GM12872 (cell line): ENCODE results near the gene MARCHF2.

Source experiments
- TF ChIP-seq, protein P1 (sequence below): IDR thresholded peaks from 3 replicates; pipeline ENCODE4 v1.5.1; 2011; ENCODE audit warnings: low read depth, mild to moderate bottlenecking, low read length, moderate library complexity; ENCODE audit not compliant: insufficient read depth

MARCHF2 gene

DNA sequence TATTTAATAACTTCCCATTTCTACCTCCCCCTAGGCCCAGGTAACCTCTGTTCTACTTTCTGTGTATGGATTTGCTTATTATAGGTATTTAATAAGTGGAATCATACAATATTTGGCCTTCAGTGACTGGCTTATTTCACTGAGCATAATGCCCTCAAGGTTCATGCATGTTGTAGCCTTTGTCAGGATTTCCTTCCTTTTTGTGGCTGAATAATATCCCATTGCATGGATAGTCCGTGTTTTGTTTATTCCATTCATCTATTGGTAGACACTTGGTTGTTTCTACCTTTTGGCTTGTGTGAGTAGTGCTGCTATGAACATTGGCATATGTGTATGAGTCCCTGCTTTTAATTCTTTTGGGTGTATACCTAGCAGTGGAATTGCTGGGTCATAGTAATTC, 41.1 kb downstream of the MARCHF2 start:
- TF ChIP-seq, protein P1, sequence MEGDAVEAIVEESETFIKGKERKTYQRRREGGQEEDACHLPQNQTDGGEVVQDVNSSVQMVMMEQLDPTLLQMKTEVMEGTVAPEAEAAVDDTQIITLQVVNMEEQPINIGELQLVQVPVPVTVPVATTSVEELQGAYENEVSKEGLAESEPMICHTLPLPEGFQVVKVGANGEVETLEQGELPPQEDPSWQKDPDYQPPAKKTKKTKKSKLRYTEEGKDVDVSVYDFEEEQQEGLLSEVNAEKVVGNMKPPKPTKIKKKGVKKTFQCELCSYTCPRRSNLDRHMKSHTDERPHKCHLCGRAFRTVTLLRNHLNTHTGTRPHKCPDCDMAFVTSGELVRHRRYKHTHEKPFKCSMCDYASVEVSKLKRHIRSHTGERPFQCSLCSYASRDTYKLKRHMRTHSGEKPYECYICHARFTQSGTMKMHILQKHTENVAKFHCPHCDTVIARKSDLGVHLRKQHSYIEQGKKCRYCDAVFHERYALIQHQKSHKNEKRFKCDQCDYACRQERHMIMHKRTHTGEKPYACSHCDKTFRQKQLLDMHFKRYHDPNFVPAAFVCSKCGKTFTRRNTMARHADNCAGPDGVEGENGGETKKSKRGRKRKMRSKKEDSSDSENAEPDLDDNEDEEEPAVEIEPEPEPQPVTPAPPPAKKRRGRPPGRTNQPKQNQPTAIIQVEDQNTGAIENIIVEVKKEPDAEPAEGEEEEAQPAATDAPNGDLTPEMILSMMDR, result no peak

DNA sequence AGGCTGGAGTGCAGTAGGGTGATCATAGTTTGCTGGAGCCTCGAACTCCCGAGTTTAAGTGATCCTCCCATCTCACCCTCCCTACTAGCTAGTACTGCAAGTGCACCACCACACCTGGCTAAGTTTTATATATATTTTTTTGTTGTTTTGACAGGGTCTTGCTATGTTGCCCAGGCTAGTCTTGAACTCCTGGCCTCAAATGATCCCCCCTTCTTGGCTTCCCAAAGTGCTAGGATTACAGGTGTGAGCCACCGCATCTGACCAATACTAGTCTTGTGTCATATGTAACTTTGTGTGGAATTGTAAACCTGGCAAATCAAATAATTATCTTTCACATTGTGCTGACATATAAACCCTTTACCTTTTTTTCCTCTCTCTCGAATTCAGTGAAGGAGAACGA, 41.9 kb downstream of the MARCHF2 start:
- TF ChIP-seq, protein P1, result no peak

DNA sequence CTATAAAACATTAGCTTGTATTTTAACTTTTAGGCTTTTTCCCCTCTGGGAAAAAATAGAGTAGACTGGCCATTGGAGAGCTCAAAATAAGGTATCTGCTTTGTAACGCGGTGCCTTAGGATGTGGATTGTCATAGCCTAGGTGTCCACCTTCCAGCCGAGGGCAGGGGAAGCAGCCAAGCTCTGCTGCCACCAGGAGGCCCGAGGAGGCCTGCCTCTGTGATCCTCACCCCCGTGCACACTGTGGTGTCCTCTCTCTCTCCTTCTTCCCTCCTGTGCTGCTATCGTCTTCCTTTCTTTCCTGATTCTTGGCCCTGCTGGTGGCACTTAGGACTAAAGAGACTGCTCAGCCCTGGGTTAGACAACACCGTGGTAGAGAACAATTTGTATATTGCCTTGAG, 43.0 kb downstream of the MARCHF2 start:
- TF ChIP-seq, protein P1, result no peak

DNA sequence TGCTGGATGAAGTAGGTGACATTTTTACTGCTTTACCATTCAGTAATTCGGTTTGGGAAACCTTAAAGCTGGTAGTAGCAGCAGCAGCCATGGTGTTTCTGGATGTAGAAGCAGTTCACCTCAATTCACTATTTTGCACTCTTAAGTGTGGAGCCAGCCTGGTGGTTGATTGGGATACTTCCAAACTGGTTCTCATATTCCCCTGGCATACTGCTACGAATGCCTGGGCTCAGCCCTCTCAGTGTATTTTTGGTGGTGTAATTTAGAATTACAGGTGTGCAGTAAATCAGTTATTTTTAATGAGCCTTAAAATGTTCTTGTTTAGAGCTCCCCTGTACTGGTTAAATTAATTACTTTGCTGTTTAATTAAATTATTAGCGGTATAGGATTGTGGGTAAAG, 44.1 kb downstream of the MARCHF2 start:
- TF ChIP-seq, protein P1, result no peak

DNA sequence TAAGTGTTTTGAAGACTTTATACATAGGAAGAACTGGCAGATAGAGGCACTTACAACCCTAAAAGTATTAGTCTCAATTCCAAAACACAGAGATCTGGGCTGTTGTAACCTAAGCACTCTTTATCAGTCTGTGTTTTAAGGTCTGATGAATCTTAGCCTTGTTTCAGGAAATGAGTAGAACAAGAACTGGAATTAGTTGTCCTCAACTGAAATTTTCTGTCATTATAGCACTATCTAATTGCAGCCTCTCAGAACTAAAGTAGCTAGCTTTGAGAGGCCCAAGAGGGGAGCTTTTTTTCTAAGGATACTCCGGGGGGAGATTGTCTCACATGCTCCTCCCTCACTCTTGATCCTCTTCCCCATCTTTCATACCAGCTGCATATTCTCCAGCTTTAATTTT, 44.7 kb downstream of the MARCHF2 start:
- TF ChIP-seq, protein P1, result no peak

DNA sequence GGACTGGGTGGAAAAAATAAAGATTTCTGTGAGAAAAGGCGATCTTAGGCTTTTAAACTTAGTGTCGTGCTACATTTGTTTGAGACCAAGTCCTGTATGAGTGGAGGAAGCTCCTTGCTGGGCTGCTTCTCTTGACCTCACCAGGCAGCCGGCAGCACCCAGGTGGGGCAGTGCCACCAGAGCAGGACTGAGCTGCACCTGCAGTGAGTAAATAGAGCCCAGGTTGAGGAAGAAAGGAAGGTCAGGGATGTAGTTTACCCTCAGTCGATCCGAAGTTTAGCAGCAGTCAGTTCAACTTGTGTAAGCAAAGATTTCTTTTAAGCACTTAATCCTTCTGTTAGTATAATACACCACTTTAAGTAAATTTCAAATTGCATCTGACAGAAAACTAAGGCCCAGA, 45.3 kb downstream of the MARCHF2 start:
- TF ChIP-seq, protein P1, result no peak

DNA sequence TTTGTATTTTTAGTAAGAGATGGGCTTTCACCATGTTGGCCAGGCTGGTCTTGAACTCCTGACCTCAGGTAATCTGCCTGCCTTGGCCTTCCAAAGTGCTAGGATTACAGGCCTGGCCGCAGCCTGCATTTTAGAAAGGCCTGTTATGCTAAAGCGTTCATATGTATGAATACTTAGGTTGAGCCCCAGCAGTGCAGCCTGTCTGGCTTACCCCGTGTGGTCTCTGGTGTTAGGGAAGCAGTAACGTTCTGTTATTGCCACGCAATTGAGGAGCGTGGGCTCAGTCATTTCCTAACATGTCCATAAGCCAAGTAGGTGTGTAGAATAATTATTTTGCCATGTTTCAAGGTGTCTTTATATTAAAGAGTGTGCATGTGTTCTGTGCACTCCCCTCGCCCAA, 46.0 kb downstream of the MARCHF2 start:
- TF ChIP-seq, protein P1, result no peak

DNA sequence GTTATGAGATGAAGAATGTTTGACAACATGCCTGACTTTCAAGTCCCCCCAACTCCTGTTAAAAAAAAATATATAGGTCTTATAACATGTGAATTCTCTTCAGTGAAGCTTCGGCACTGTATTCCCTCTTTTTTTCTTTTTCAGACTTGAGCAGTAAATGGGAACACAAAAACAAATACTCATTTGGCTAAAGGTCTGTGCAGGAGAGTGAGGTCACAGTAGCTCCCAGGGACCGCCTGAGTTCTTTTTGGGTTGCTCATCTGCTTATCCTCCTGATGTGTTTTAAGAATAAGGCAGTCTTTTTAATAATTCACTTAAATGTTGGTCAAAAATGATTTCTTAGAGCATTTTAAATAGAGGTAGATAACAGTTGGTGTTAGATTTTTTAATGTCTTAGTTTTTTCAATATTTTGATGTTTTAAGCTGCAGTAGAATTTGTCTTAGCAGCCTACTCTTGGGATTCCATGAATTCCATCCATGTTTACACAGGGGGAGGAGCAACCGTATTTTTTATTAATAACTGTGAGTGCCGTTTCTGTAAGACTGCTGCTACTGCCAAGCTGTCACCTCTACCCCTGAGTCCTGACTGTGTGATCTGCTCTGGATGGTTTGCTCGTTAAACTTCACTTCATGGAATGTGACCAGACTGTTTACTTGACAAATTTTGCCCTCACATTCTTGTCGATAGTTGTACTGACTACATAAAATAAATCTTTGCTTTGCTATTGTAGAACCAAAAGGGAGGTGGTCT, 46.6 kb downstream of the MARCHF2 start:
- TF ChIP-seq, protein P1, result no peak
